ENCODE measurements around the gene ATP11C.

- TF ChIP-seq CTCF (IDR thresholded peaks at IDR 0.05), result no peak
- TF ChIP-seq ZFX (IDR thresholded peaks at IDR 0.05; ENCODE audit: borderline replicate concordance), result no peak
These were observed 48.9 kb downstream of the ATP11C start for GRCh38 chrX:139883984-139884383.
